GM13977 (cell line): ENCODE results near the gene HERPUD2.
A peak's percentile ranks its signal among the peaks of the same experiment; 100 is the strongest.

Experiments
- DNase-seq: peaks from one replicate; pipeline ENCODE4 v3.0.0; 2012; ENCODE audit warnings: low spot score
- in situ Hi-C: fragments of 300-500 bp; cut with MboI; formaldehyde crosslinking; loops from one replicate; pipeline ENCODE4 v1.12.0; 2022; ENCODE audit warnings: low sequenced_read_pairs, low pct_unique_long_range_greater_than_20kb, mixed read lengths, inconsistent platforms; ENCODE audit not compliant: unreplicated experiment
- TF ChIP-seq, protein P1 (sequence below): IDR thresholded peaks from 2 replicates; pipeline ENCODE4 v1.5.1; 2012; ENCODE audit warnings: mild to moderate bottlenecking, control low read depth; ENCODE audit not compliant: insufficient read depth; ENCODE audit errors: extremely low read depth, missing control alignments

Gene HERPUD2

DNA sequence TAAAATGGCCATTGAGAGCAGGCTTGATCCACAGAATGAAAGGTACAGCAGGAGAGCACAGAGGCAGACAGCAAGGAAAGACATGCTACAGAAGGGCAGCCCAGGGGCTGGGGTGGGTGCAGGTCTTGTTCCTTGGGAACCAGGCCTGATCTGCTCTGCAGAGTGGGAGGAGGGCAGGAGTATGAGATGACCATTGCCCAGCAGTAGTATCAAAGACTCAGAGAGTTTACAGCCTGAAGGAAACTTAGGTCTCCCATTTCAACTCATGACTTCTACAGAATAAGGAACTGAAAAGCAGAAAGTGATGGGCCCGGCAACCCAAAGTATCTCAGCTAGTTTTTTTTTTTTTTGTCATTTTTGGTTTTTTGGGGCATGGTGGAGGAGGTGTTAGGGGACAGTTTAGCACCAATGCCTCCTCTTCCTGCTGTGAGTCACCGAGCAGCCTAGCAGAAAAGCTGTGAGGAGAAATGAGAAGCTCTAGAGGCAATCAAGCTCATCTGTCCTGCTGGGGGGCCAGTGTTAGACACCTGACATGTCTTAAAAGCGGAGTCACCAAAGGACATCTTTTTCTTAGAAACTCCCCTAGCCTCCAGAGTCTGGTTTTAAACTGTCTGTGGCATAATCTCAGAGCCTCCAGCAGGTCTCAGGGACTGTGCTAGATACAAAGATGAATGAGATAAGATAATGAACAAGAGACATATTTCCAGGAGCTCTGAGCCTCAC, 34.3 kb upstream of the HERPUD2 start:
- TF ChIP-seq, protein P1, sequence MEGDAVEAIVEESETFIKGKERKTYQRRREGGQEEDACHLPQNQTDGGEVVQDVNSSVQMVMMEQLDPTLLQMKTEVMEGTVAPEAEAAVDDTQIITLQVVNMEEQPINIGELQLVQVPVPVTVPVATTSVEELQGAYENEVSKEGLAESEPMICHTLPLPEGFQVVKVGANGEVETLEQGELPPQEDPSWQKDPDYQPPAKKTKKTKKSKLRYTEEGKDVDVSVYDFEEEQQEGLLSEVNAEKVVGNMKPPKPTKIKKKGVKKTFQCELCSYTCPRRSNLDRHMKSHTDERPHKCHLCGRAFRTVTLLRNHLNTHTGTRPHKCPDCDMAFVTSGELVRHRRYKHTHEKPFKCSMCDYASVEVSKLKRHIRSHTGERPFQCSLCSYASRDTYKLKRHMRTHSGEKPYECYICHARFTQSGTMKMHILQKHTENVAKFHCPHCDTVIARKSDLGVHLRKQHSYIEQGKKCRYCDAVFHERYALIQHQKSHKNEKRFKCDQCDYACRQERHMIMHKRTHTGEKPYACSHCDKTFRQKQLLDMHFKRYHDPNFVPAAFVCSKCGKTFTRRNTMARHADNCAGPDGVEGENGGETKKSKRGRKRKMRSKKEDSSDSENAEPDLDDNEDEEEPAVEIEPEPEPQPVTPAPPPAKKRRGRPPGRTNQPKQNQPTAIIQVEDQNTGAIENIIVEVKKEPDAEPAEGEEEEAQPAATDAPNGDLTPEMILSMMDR = no peak
- peak; percentile 61 for DNase-seq
- in situ Hi-C loops = no loop called here

GRCh38 chr7:35728412-35729060, 33.6 kb upstream of the HERPUD2 start:
- no peak for DNase-seq
- in situ Hi-C loops = no loop called here
- TF ChIP-seq, protein P1 = no peak

- TF ChIP-seq, protein P1 = peak; percentile 37
- in situ Hi-C loops = no loop called here
- DNase-seq = peak; percentile 12
Measured at GRCh38 chr7:35727571-35727970, 32.6 kb upstream of the HERPUD2 start.

DNA sequence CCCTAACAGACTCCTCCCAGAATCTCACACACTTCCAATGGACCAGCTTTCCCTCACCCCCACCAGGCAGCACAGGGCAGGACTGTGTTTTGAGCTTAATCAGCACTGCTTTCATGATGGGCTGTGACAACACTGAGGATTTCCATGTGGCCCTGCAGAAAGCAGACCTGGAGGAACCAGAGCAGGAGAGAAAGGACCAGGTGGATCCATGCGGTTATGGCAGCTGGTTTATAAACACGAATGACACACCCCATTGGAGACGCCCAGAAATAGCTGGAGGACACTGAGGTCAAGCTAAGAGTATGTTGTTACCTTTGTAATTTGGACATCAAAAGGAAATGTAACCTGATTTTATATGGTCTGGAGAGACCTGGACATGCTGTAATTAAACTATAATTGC, 31.7 kb upstream of the HERPUD2 start:
- in situ Hi-C loops = no loop called here
- TF ChIP-seq, protein P1 = no peak
- DNase-seq = no peak

GRCh38 chr7:35725280-35725680, 30.3 kb upstream of the HERPUD2 start:
- DNase-seq = peak; percentile 38
- TF ChIP-seq, protein P1 = peak; percentile 54
- in situ Hi-C loops = no loop called here

GRCh38 chr7:35723011-35723410, 28.1 kb upstream of the HERPUD2 start:
- no peak for DNase-seq
- TF ChIP-seq, protein P1 = no peak
- in situ Hi-C loops = no loop called here
